HepG2 (cell line): Measurements from ENCODE around the gene NUDT13. TPM values are rescaled to one million over a fixed set of nuclear protein-coding genes. Genes with fewer than 3 reads are reported as not detected.

Source experiments
- AKNA ChIP-seq: sonication (generic); formaldehyde crosslinking; IDR thresholded peaks from 2 replicates; pipeline ENCODE4 v1.4.0; 2020; ENCODE audit warnings: missing genetic modification reagents, borderline replicate concordance
- ATF1 ChIP-seq: IDR thresholded peaks from 2 replicates; pipeline ENCODE4 v1.6.1; 2016; ENCODE audit warnings: mild to moderate bottlenecking, control low read depth
- ATF3 ChIP-seq: sonication (generic); formaldehyde crosslinking; IDR thresholded peaks from 2 replicates; pipeline ENCODE4 v1.4.0; 2020; ENCODE audit warnings: missing genetic modification reagents
- CENPBD1 ChIP-seq: sonication (generic); formaldehyde crosslinking; IDR thresholded peaks from 2 replicates; pipeline ENCODE4 v1.8.0; 2022; ENCODE audit warnings: missing genetic modification reagents, low read depth, mild to moderate bottlenecking, borderline replicate concordance
- GLI4 ChIP-seq: sonication (generic); formaldehyde crosslinking; IDR thresholded peaks from 2 replicates; pipeline ENCODE4 v1.5.1; 2020; ENCODE audit warnings: missing genetic modification reagents, mild to moderate bottlenecking, moderate library complexity, borderline replicate concordance
- GTF2F1 ChIP-seq: fragments of 150-350 bp; IDR thresholded peaks from 2 replicates; pipeline ENCODE4 v1.6.1; 2014; ENCODE audit warnings: low read length
- NCOA1 ChIP-seq: sonication (generic); formaldehyde crosslinking; IDR thresholded peaks from 2 replicates; pipeline ENCODE4 v1.9.0; 2021; ENCODE audit warnings: missing genetic modification reagents
- TERF1 ChIP-seq: sonication (generic); formaldehyde crosslinking; IDR thresholded peaks from 2 replicates; pipeline ENCODE4 v1.8.0; 2022; ENCODE audit warnings: mild to moderate bottlenecking, missing genetic modification reagents, moderate library complexity
- TOPORS ChIP-seq: sonication (generic); formaldehyde crosslinking; IDR thresholded peaks from 2 replicates; pipeline ENCODE4 v1.8.0; 2023; ENCODE audit warnings: mild to moderate bottlenecking, missing genetic modification reagents
- ZNF432 ChIP-seq: sonication (generic); formaldehyde crosslinking; IDR thresholded peaks from 2 replicates; pipeline ENCODE4 v1.5.0; 2020; ENCODE audit warnings: missing genetic modification reagents, mild to moderate bottlenecking, borderline replicate concordance
- ZNF800 ChIP-seq: sonication (generic); formaldehyde crosslinking; IDR thresholded peaks from 2 replicates; pipeline ENCODE4 v1.4.0; 2020; ENCODE audit warnings: missing genetic modification reagents
- ZSCAN20 ChIP-seq: sonication (generic); formaldehyde crosslinking; IDR thresholded peaks from 2 replicates; pipeline ENCODE4 v1.4.0; 2020; ENCODE audit warnings: missing genetic modification reagents, mild to moderate bottlenecking, borderline replicate concordance
- ZSCAN5A ChIP-seq: sonication (generic); formaldehyde crosslinking; IDR thresholded peaks from 2 replicates; pipeline ENCODE4 v1.8.0; 2022; ENCODE audit warnings: mild to moderate bottlenecking, missing genetic modification reagents, borderline replicate concordance
- ZXDC ChIP-seq: sonication (generic); formaldehyde crosslinking; IDR thresholded peaks from 2 replicates; pipeline ENCODE4 v1.5.0; 2020; ENCODE audit warnings: mild to moderate bottlenecking, missing genetic modification reagents
- polyA plus RNA-seq, 8 experiments: library from polyadenylated mRNA; depleted of rRNA in 3 of 8; stranded (reverse) in 7 of 8; unstranded in 1 of 8; fragments of >200 nt; fragmentation: Illumina TruSeq in 4 of 8; extraction: Trizol in 4 of 8; gene quantifications; 2 replicates each; pipeline versions ENCODE4 v1.2.1 to v1.2.3, GENCODE V29; 2011 to 2016; ENCODE audit warnings: low read depth in 4 of 8, missing spikeins in 1 of 8, mixed read lengths in 1 of 8; ENCODE audit not compliant: insufficient read depth in 1 of 8
- total RNA-seq, 5 experiments: library from RNA; depleted of rRNA; stranded (reverse); fragments of >200 nt; fragmentation: Illumina TruSeq; extraction: Trizol; gene quantifications; 2 replicates each; pipeline ENCODE4 v1.2.3, GENCODE V29; 2016; ENCODE audit warnings: low read depth in 1 of 5

NUDT13 gene
- total and polyA plus RNA-seq, 2 of the 13 experiments (the other 11 are each of a cell fraction or from before 2014, with no cell fraction given), result 4.2 to 6.5 TPM

- TF ChIP-seq ZSCAN5A (CRISPR knock-in tag) (peak; percentile 89; the same call in 1 of the 2 replicates), AKNA (no peak), ZNF800 (CRISPR knock-in tag) (no peak; the same call in 1 of the 2 replicates), ATF1 (peak; percentile 100), NCOA1 (no peak), TOPORS (peak; percentile 79; the same call in 1 of the 2 replicates), GTF2F1 (no peak), ZSCAN20 (CRISPR knock-in tag) (peak; percentile 72; the same call in 1 of the 2 replicates), TERF1 (CRISPR knock-in tag) (no peak), ATF3 (CRISPR knock-in tag) (0 out of 2 replicates have a peak, but pooled peaks have one; percentile 12), GLI4 (CRISPR knock-in tag) (no peak), CENPBD1 (no peak), ZNF432 (CRISPR knock-in tag) (no peak), ZXDC (peak; percentile 90; the same call in 1 of the 2 replicates)
Observed at GRCh38 chr10:73167783-73168464, 57.7 kb downstream of the NUDT13 start, which contains the start of the genes ECD and FAM149B1 (continued).
